GM19324 (cell line): ENCODE data around the gene KRTAP4-7.
"Not testable (repeated sequence)": the region's sequence is repeated elsewhere in the genome, so short reads cannot be mapped to it uniquely, and the experiment has no call there.

Source experiments
- ATAC-seq: cut with Tn5 transposase; IDR thresholded peaks from one replicate; pipeline ENCODE4 v1.9.1; 2021; ENCODE audit warnings: mild to moderate bottlenecking, moderate library complexity; ENCODE audit not compliant: unreplicated experiment, low FRiP score

The KRTAP4-7 gene

DNA sequence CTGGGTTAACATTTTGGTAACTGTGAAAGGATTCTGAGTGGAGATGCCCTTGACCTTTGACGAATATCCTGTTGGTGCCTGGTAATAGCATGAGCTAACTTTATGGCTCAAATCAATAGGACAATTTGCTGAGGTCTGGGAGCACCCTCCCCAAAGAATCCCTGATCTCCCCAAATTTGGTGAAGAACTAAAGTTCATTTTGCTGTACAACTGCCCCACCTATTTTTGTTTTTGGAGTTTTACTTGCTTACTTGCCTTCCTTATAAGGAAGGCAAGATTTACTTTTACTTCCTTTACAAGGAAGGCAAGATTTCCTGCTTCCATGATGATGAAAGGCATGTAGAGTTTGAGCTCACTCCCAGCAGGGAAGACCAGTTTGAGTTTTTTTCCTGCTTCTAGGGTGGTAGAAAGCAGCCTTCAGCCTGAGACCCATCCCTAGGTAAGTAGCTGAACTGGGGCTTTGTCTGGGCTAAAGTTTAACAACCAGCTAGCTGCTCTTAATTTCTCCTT, 24.0 kb downstream of the KRTAP4-7 start:
- ATAC-seq, result no peak

DNA sequence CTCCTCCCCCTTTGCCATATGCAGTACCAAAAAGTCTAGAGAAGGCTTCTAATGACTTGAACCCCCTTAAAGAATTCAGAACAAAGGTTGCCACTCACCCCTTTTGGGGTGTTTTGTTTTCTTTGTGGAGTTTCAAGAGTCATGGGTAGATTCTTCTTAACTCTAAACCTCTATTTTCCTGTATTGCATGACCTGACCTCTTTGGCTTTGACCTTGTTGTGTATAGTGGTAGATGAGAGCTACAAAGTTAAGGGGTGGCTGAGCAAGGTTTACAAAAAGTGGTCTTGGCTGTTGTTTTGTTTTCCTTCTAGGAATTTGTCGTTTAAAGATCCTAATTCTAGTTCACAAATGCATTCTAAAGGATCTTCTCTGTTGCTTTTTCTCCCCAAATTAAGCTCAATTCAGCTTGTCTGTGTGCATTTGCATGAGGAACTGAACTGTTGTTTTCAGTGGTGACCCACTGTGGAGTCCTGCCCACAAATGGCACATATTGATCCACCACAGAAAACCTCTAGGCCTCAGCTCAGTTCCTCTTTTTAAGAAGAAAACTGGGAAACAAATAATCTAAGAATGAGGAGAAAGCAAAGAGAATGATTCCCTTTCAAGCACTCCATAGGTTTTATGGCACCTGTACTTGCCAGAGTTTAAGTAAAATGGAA, 24.9 kb downstream of the KRTAP4-7 start:
- ATAC-seq, result not testable (repeated sequence)

DNA sequence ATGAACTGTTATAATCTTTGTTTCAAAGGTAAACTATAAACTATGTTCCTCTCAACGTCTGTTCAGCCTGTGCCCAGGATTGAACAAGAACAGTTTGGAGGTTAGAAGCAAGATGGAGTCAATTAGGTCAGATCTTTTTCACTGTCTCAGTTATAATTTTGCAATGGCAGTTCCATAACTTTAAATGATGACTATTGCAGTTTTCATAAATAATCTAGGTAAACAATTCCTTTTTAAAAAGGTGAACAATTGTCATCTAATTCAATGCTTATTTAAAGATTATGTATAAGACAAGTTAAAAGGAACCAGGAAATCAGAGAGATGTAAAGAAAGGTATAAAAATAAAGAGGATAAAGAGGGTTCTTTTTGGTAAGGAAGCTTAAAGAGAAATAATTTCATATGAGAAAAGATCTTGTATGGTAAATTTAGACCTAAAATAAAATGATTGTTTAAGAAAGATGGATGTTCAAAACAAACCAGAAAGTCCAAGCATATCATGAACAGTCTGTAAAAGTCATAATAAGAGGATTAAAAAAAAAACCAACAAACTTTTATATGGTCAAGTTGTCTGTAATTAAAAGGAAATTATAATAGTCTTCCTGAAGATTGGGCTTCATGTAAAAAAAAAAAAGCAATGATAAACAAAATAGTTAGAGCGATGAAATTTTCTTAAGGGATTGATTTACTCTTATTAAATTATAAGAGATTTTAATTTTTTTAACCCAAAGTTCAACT, 27.4 kb downstream of the KRTAP4-7 start:
- no peak for ATAC-seq

DNA sequence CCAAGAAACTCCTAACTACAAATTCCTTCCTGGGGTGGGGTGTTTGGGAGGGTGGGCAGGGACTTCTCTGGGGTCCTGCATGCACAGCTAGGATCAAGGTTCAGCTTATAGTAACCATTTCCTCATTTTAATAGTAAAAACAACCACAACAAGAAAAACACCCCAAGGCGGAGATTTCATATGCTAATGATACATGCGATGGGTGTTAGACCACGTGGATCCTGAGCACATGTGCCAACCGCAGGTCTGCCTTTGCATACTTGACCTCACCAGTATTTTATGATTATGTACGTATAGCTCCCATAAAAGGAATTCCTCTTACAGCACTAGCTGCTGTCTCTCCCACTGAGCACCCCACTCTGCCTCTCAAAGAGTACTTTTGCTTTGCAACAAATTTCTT, 32.3 kb downstream of the KRTAP4-7 start:
- ATAC-seq, result no peak

DNA sequence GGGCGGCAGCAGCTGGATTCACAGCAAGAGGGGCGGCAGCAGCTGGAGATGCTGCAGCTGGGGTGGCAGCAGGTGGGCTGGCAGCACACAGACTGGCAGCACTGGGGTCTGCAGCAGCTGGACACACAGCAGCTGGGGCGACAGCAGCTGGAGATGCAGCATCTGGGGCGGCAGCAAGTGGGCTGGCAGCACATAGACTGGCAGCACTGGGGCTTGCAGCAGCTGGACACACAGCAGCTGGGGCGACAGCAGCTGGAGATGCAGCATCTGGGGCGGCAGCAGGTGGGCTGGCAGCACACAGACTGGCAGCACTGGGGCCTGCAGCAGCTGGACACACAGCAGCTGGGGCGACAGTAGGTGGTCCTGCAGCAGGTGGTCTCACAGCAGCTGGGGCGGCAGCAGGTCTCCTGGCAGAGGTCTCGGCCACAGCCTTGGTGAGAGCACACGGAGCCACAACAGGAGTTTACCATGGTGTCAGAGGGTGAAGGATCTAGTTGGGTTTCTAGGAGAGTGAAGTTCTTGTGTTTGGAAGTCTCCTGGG, 34.0 kb downstream of the KRTAP4-7 start, which contains the start of gene KRTAP4-11:
Gene KRTAP4-11 (minus strand): TSS at position 528 of the 541 bp plus-strand sequence. CDS start 58 bp downstream, at position 470.
- ATAC-seq, result not testable (repeated sequence)

DNA sequence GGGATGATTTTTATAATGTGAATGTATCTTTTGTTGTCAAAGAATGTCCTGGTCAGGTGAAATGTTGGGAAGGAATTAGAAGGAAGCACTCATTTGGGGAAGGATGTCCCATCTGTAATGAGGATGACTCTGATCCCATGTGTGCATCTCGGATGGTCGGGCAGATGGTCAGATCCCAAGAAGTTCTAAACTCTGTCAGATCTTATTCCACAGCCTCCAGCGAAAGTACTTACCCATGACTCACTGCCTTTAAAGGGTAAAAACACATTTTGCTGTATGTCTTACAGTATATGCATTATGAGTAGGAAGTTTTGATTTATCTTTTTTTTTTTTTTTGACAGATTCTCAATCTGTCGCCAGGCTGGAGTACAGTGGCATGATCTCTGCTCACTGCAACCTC, 34.8 kb downstream of the KRTAP4-7 start:
- no peak for ATAC-seq

DNA sequence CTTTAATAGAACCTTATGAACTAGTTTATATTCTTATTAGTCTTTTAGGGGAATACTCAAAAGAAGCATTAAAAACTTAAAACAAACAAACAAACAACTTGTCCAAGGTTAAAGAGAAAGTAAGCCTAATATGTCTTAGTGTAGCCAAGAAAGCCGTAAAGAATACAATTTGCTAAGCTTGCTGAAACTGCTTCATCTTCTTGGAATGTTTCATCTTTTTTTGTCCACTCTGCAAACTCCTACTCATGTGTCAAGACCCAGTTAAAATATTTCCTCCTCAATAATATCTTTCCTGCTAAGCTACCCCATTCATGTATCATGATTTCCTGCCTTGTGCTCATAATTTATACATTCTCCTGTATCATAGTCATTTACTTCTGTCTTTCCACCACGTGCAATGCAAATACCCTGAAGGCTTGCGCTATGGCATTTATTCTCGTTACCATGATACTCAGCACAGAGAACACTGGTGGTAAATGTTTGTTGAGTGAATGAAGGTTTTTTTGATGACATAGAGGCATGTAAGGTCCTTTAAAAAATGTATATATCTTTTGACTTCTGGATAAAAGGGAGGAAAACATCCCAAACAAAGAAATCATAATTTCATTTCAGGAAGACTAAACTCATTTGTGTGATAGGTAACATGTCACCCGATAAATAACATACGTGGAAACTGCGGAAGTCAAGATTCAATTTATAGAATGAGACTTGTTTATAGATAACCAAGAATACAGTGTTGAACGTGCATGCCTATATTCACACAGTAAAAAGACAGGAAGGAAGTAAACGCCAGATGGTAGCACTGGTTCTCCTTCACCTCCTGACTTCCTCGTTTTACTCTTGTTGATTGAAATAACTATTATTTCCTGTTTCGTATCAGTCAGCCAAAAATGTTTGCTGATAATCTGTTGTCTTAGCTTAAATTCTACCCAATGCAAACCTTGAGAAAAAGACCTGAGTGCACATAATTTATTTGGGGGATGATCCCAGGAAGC, 36.0 kb downstream of the KRTAP4-7 start:
- ATAC-seq, result not testable (repeated sequence)

DNA sequence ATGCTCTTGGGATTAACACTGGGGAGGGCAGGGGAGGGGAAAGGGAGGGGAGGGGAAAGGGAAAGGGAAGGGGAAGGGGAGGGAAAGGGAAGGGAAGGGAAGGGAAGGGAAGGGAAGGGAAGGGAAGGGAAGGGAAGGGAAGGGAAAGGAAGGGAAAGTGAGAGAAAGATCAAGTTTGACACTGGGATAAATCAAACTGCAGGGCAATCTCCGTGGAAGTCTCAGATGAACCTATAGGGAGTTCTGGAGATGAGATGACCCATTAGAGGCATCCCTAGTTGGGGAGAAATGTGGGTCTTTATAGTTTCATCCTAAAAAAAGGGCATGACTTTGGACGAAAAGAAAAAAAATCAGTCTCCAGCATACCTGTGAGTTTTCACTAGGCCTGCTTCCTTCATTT, 37.8 kb downstream of the KRTAP4-7 start:
- no peak for ATAC-seq

DNA sequence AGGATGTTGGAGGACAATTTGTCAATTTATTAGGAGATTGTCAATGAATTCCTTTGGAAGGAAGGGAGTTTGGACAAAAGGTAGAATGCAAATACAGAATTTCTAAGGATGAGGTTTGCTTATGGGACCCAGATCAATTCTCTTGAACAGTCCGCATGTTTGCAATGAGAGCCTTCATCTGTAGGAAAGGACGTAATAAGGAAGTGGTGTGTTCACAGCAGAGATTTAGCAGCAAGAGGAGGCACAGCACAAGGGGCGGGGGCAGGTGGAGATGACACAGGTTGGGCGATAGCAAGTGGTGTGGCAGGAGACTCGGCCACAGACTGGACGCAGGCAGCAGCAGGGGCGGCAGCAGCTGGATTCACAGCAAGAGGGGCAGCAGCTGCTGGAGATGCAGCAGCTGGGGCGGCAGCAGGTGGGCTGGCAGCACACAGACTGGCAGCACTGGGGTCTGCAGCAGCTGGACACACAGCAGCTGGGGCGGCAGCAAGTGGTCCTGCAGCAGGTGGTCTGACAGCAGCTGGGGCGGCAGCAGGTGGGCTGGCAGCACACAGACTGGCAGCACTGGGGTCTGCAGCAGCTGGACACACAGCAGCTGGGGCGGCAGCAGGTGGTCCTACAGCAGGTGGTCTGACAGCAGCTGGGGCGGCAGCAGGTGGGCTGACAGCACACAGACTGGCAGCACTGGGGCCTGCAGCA, 39.5 kb downstream of the KRTAP4-7 start:
- not testable (repeated sequence) for ATAC-seq

DNA sequence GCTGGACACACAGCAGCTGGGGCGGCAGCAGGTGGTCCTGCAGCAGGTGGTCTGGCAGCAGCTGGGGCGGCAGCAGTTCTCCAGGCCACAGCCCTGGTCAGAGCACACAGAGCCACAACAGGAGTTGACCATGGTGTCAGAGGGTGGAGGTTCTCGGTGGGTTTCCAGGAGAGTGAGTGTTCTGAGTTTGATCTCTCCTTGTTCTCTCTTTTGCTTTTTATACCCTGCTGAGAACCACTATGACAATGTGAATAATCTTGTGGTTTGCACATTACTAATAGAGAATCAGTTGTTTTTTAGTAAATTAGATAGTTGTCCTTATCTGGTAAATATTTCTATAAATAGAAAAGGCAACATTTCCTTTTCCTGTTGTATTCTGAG, 40.0 kb downstream of the KRTAP4-7 start, which contains the start of gene KRTAP4-12:
Gene KRTAP4-12 (minus strand): TSS at position 192 of the 381 bp plus-strand sequence. CDS start 60 bp downstream, at position 132.
- not testable (repeated sequence) for ATAC-seq

DNA sequence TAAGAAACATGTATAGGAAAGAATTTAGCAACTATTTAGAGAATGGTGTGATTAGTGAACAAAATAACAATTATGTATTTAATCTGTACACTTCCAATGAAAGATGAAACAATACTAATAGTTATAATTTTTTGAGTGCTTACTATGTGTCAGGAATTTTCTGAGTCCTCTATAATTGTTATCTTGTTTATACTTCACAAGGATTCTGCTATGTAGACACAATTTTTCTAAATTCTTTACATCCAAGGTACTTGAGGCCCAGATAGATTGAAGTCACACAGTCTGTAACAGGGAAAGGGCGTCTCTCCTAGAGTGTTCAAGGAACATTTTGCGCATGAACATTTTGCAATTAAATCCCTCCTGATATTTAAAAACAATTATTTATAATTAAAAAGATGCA, 41.1 kb downstream of the KRTAP4-7 start:
- ATAC-seq, result no peak

DNA sequence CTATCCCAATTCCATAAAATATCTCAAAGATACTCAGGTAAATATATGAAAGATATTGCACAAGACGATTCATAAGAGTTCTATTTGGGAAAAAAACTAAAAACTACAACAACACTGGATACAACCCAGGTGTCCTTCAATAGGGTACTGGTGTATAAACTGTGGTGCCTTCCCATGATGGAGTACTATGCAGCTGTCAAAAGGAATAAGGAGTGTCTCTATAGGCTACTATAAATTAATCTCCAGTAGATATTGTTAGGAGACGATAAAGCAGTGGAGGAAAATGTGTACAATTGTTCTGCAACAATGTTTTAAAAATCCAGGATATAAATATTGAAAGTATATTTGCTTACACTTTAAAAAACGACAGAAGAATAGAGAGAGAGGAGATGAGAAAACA, 42.5 kb downstream of the KRTAP4-7 start:
- ATAC-seq, result no peak

DNA sequence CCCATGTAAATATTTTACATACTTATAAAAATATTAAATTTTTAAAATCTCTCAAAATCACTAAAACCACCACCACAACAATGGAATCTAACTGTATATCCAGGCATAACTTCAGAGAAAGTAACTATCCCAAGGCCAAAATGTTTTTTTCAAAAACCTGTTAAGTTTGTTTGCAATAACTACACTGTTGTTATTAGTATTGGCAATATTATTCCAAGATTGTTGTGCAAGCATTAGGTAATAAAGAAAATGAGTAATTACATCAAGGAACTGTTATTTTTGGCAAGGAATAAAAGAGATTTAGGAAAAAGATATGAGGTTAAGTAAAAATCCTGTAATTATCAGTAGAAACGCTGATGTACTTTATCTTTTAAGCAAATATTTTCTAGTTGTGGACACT, 43.4 kb downstream of the KRTAP4-7 start:
- ATAC-seq, result no peak

DNA sequence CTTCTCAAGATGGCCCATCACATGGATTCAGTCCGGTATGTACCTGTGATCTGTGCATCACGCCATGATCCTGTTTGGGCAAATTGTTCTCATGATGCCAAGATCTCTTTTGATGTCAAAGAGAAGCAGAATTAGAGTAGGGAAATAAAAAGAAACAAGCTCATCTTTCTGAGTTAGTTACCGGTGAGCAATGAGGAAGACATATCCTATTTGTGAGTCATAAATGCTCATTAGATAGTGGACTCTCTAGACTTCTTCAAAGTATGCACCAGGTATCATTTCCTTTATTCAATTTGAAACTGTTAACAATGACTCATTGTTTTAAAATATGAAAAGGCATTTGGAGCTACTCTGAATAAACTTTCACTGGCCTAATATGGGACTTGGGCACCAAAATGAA, 48.0 kb downstream of the KRTAP4-7 start:
- ATAC-seq, result no peak

DNA sequence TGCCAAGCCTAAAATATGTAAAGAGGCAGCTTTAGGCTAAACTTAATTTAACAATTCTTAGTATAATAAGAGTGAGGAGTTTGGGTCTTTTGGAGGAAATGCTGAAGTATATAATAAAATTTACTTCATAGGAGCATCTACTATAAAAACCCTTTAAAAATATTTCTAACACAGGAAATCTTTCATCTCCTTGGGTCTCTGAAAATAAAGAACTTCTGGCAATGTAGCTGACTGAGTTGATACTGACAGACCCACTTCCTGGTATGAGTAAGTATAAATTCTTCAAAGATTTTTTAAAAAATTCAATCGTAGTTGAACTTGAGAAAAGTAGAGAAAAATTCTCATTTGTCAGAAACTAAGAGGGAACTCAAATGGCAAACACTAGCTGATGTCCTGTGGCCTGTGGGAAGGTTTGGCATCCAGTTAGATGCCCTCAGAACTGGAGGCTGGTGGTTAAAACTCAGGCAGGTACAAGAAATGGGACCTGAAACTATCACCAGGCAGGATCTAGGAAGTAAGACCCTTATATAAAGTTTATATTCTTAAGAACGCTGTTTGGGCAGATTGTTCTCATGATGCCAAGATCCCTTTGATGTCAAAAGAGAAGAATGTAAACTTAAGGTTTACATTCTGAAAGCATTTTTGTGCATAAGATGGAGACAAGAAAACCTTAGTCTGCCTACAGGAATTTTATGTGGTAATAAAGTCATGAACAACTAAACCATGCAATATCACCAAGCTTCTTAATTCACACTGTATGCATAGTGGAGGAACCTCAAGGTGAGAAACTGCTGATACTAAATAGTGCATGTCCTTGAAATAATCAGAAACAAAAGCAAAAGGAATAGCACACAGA, 50.2 kb downstream of the KRTAP4-7 start:
- no peak for ATAC-seq
